HEK293 (cell line): ENCODE data around the gene LYPD5.

Experiments
- CTCF ChIA-PET: fragments of 350-600 bp; formaldehyde crosslinking; extraction: SDS; loops from one replicate; lab custom pipeline; 2021; ENCODE audit warnings: antibody characterized with exemption; lab: Yijun Ruan, JAX
- POLR2A ChIA-PET: fragments of 300-600 bp; formaldehyde crosslinking; extraction: SDS; loops from one replicate; lab custom pipeline; 2020; ENCODE audit warnings: antibody characterized with exemption, inconsistent platforms; lab: Yijun Ruan, JAX
- H3K27ac ChIP-seq: fragments of 200-500 bp; sonication (Bioruptor generic); 2 replicates; pipeline ENCODE4 v1.5.1; 2014; ENCODE audit warnings: low read depth, low read length, control low read depth, inconsistent platforms; ENCODE audit errors: extremely low read depth
- H3K36me3 ChIP-seq, 2 experiments: fragments of 200-500 bp in 1 of 2; sonication (Bioruptor generic) in 1 of 2; 1 replicate in 1 of 2; 2 replicates in 1 of 2; pipeline ENCODE4 v1.5.1; 2014 to 2017; ENCODE audit warnings: inconsistent platforms in 2 of 2, low read length in 2 of 2; ENCODE audit not compliant: control insufficient read depth in 2 of 2, insufficient read depth in 1 of 2
- H3K4me1 ChIP-seq: fragments of 200-500 bp; sonication (Bioruptor generic); 2 replicates; pipeline ENCODE4 v1.5.1; 2014; ENCODE audit warnings: mild to moderate bottlenecking, low read length, inconsistent platforms; ENCODE audit not compliant: control insufficient read depth, insufficient read depth
- H3K4me3 ChIP-seq: 2 replicates; pipeline ENCODE4 v1.5.1; 2011; ENCODE audit warnings: low read depth, mild to moderate bottlenecking, control low read depth, low read length, moderate library complexity
- H3K9me3 ChIP-seq: fragments of 200-500 bp; sonication (Bioruptor generic); 2 replicates; pipeline ENCODE4 v1.5.1; 2014; ENCODE audit warnings: low read depth, low read length, inconsistent platforms; ENCODE audit not compliant: control insufficient read depth, insufficient read depth
- MZF1 ChIP-seq: fragments of 450-650 bp; formaldehyde crosslinking; IDR thresholded peaks from 2 replicates; pipeline ENCODE4 v1.5.1; 2017; ENCODE audit warnings: missing biosample characterization, missing genetic modification characterization, borderline replicate concordance
- PBX3 ChIP-seq: sonication (generic); formaldehyde crosslinking; IDR thresholded peaks from 2 replicates; pipeline ENCODE4 v1.8.1; 2022; ENCODE audit warnings: mild to moderate bottlenecking, moderate library complexity, missing genetic modification reagents
- SALL2 ChIP-seq: fragments of 450-650 bp; formaldehyde crosslinking; IDR thresholded peaks from 2 replicates; pipeline ENCODE4 v1.5.0; 2017; ENCODE audit warnings: missing biosample characterization, mild to moderate bottlenecking, missing genetic modification characterization, borderline replicate concordance
- SCRT2 ChIP-seq: fragments of 450-650 bp; formaldehyde crosslinking; IDR thresholded peaks from 2 replicates; pipeline ENCODE4 v1.5.1; 2016; ENCODE audit warnings: missing biosample characterization, missing genetic modification characterization
- SETDB1 ChIP-seq: IDR thresholded peaks from one replicate; pipeline ENCODE4 v1.6.1; 2017; ENCODE audit warnings: mild to moderate bottlenecking, low read length, moderate library complexity, mixed read lengths; ENCODE audit not compliant: insufficient read length
- ZFP3 ChIP-seq: fragments of 450-650 bp; formaldehyde crosslinking; IDR thresholded peaks from 2 replicates; pipeline ENCODE4 v1.5.1; 2016; ENCODE audit warnings: low read depth, missing biosample characterization, missing genetic modification characterization
- ZNF10 ChIP-seq: fragments of 450-650 bp; formaldehyde crosslinking; IDR thresholded peaks from 2 replicates; pipeline ENCODE4 v1.5.1; 2017; ENCODE audit warnings: missing biosample characterization, missing genetic modification characterization
- ZNF146 ChIP-seq: fragments of 450-650 bp; formaldehyde crosslinking; IDR thresholded peaks from 2 replicates; pipeline ENCODE4 v1.5.1; 2016; ENCODE audit warnings: missing biosample characterization, missing genetic modification characterization
- ZNF266 ChIP-seq: fragments of 450-650 bp; formaldehyde crosslinking; IDR thresholded peaks from 2 replicates; pipeline ENCODE4 v1.5.1; 2016; ENCODE audit warnings: missing biosample characterization, missing genetic modification characterization, low read depth
- ZNF274 ChIP-seq, 2 experiments: fragments of 200-500 bp in 1 of 2; fragments of 450-650 bp in 1 of 2; sonication (Bioruptor generic) in 1 of 2; formaldehyde crosslinking in 1 of 2; IDR thresholded peaks; 2 replicates each; pipeline versions ENCODE4 v1.5.1 to v1.6.1; 2014 to 2016; ENCODE audit warnings: borderline replicate concordance in 1 of 2, inconsistent platforms in 1 of 2, low read length in 1 of 2, missing biosample characterization in 1 of 2, missing genetic modification characterization in 1 of 2
- ZNF335 ChIP-seq: fragments of 450-650 bp; formaldehyde crosslinking; conservative IDR thresholded peaks from 2 replicates; pipeline ENCODE4 v1.5.1; 2016; ENCODE audit warnings: missing biosample characterization, missing genetic modification characterization
- ZNF404 ChIP-seq: fragments of 450-650 bp; formaldehyde crosslinking; IDR thresholded peaks from 2 replicates; pipeline ENCODE4 v1.5.1; 2017; ENCODE audit warnings: missing biosample characterization, missing genetic modification characterization
- ZNF426 ChIP-seq: fragments of 450-650 bp; formaldehyde crosslinking; IDR thresholded peaks from 2 replicates; pipeline ENCODE4 v1.5.1; 2017; ENCODE audit warnings: missing biosample characterization, missing genetic modification characterization, mild to moderate bottlenecking, inconsistent platforms, moderate library complexity
- ZNF501 ChIP-seq: fragments of 450-650 bp; formaldehyde crosslinking; IDR thresholded peaks from 2 replicates; pipeline ENCODE4 v1.5.1; 2016; ENCODE audit warnings: missing biosample characterization, missing genetic modification characterization
- ZNF514 ChIP-seq: fragments of 450-650 bp; formaldehyde crosslinking; IDR thresholded peaks from 2 replicates; pipeline ENCODE4 v1.5.1; 2016; ENCODE audit warnings: missing biosample characterization, missing genetic modification characterization
- ZNF544 ChIP-seq: fragments of 450-650 bp; formaldehyde crosslinking; IDR thresholded peaks from 2 replicates; pipeline ENCODE4 v1.5.0; 2017; ENCODE audit warnings: missing biosample characterization, missing genetic modification characterization
- ZNF571 ChIP-seq: fragments of 450-650 bp; formaldehyde crosslinking; IDR thresholded peaks from 2 replicates; pipeline ENCODE4 v1.5.0; 2017; ENCODE audit warnings: missing biosample characterization, missing genetic modification characterization
- ZNF677 ChIP-seq: fragments of 450-650 bp; IDR thresholded peaks from 2 replicates; pipeline ENCODE4 v1.5.0; 2018; ENCODE audit warnings: missing biosample characterization, mild to moderate bottlenecking, missing genetic modification characterization, moderate library complexity
- ZNF701 ChIP-seq: fragments of 450-650 bp; formaldehyde crosslinking; IDR thresholded peaks from 2 replicates; pipeline ENCODE4 v1.5.1; 2016; ENCODE audit warnings: missing biosample characterization, missing genetic modification characterization
- ZNF768 ChIP-seq: fragments of 450-650 bp; formaldehyde crosslinking; IDR thresholded peaks from 2 replicates; pipeline ENCODE4 v1.5.1; 2018; ENCODE audit warnings: missing biosample characterization, mild to moderate bottlenecking, missing genetic modification characterization
- ZNF792 ChIP-seq: fragments of 450-650 bp; formaldehyde crosslinking; IDR thresholded peaks from 2 replicates; pipeline ENCODE4 v1.5.1; 2016; ENCODE audit warnings: missing biosample characterization, missing genetic modification characterization
- ZNF843 ChIP-seq: fragments of 450-650 bp; formaldehyde crosslinking; IDR thresholded peaks from 2 replicates; pipeline ENCODE4 v1.5.1; 2016; ENCODE audit warnings: missing biosample characterization, missing genetic modification characterization
- ZSCAN30 ChIP-seq: fragments of 450-650 bp; IDR thresholded peaks from 2 replicates; pipeline ENCODE4 v1.5.1; 2018; ENCODE audit warnings: missing biosample characterization, mild to moderate bottlenecking, missing genetic modification characterization, moderate library complexity
- TF ChIP-seq, protein P1 (sequence below): fragments of 450-650 bp; IDR thresholded peaks from 2 replicates; pipeline ENCODE4 v1.5.1; 2018; ENCODE audit warnings: missing biosample characterization, missing genetic modification characterization
- TF ChIP-seq, protein P2 (sequence below): fragments of 450-650 bp; formaldehyde crosslinking; IDR thresholded peaks from 2 replicates; pipeline ENCODE4 v1.5.1; 2016; ENCODE audit warnings: missing biosample characterization, missing genetic modification characterization
- TF ChIP-seq, protein P3 (sequence below): fragments of 450-650 bp; formaldehyde crosslinking; IDR thresholded peaks from 2 replicates; pipeline ENCODE4 v1.5.1; 2017; ENCODE audit warnings: missing biosample characterization, missing genetic modification characterization

Gene LYPD5

GRCh38 chr19:43826787-43827754 is 24.8 kb upstream of the LYPD5 start, which contains the start of gene ZNF283:
Gene ZNF283 (plus strand): TSS chr19:43827321. CDS start chr19:43833505, 6,184 bp downstream.
- CTCF ChIA-PET, result interaction anchor here (0.6 to 1.4 kb wide), 12 partner anchors 9 to 380 kb away, joined by 3 to 8 read pairs (median 3); no protein-coding TSS in a partner anchor
- peaks cover 20% of the 10 kb centered on the region for H3K9me3 ChIP-seq
- TF ChIP-seq SALL2 (tag by site-specific recombination) (no peak), ZNF274 (IDR thresholded peaks at IDR 0.05; ENCODE audit: low read length) (no peak), ZNF274 (tag by site-specific recombination; IDR thresholded peaks at IDR 0.05; ENCODE audit: borderline replicate concordance) (no peak), ZNF571 (tag by site-specific recombination) (no peak), ZNF404 (tag by site-specific recombination) (0 out of 2 replicates have a peak, but pooled peaks have one; percentile 20), ZSCAN30 (tag by site-specific recombination) (no peak; the same call in 1 of the 2 replicates), ZNF544 (tag by site-specific recombination) (no peak), ZNF768 (tag by site-specific recombination) (no peak), SCRT2 (tag by site-specific recombination) (peak; percentile 30; the same call in 1 of the 2 replicates), ZNF146 (tag by site-specific recombination) (no peak), ZNF514 (tag by site-specific recombination) (no peak), ZFP3 (tag by site-specific recombination) (no peak), ZNF10 (tag by site-specific recombination) (no peak), ZNF266 (tag by site-specific recombination) (peak; percentile 84; the same call in 1 of the 2 replicates), ZNF335 (tag by site-specific recombination) (peak; percentile 98), PBX3 (0 out of 2 replicates have a peak, but pooled peaks have one; percentile 14), ZNF426 (tag by site-specific recombination) (no peak), ZNF501 (tag by site-specific recombination) (peak; percentile 49; the same call in 1 of the 2 replicates), ZNF792 (no peak), MZF1 (tag by site-specific recombination) (no peak; the same call in 1 of the 2 replicates), ZNF843 (tag by site-specific recombination) (no peak; the same call in 1 of the 2 replicates), ZNF701 (no peak), ZNF677 (tag by site-specific recombination) (no peak), SETDB1 (peak; percentile 74)
- TF ChIP-seq, protein P1, sequence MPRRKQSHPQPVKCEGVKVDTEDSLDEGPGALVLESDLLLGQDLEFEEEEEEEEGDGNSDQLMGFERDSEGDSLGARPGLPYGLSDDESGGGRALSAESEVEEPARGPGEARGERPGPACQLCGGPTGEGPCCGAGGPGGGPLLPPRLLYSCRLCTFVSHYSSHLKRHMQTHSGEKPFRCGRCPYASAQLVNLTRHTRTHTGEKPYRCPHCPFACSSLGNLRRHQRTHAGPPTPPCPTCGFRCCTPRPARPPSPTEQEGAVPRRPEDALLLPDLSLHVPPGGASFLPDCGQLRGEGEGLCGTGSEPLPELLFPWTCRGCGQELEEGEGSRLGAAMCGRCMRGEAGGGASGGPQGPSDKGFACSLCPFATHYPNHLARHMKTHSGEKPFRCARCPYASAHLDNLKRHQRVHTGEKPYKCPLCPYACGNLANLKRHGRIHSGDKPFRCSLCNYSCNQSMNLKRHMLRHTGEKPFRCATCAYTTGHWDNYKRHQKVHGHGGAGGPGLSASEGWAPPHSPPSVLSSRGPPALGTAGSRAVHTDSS (tag by site-specific recombination), result no peak; the same call in 1 of the 2 replicates
- TF ChIP-seq, protein P2, sequence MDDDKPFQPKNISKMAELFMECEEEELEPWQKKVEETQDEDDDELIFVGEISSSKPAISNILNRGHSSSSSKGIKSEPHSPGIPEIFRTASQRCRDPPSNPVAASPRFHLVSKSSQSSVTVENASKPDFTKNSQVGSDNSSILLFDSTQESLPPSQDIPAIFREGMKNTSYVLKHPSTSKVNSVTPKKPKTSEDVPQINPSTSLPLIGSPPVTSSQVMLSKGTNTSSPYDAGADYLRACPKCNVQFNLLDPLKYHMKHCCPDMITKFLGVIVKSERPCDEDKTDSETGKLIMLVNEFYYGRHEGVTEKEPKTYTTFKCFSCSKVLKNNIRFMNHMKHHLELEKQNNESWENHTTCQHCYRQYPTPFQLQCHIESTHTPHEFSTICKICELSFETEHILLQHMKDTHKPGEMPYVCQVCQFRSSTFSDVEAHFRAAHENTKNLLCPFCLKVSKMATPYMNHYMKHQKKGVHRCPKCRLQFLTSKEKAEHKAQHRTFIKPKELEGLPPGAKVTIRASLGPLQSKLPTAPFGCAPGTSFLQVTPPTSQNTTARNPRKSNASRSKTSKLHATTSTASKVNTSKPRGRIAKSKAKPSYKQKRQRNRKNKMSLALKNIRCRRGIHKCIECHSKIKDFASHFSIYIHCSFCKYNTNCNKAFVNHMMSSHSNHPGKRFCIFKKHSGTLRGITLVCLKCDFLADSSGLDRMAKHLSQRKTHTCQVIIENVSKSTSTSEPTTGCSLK (tag by site-specific recombination), result 0 out of 2 replicates have a peak, but pooled peaks have one; percentile 89
- TF ChIP-seq, protein P3, sequence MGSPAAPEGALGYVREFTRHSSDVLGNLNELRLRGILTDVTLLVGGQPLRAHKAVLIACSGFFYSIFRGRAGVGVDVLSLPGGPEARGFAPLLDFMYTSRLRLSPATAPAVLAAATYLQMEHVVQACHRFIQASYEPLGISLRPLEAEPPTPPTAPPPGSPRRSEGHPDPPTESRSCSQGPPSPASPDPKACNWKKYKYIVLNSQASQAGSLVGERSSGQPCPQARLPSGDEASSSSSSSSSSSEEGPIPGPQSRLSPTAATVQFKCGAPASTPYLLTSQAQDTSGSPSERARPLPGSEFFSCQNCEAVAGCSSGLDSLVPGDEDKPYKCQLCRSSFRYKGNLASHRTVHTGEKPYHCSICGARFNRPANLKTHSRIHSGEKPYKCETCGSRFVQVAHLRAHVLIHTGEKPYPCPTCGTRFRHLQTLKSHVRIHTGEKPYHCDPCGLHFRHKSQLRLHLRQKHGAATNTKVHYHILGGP (tag by site-specific recombination), result no peak

More at GRCh38 chr19:43826787-43827754, 24.8 kb upstream of the LYPD5 start, which contains the start of gene ZNF283:
- POLR2A ChIA-PET, result interaction anchor here (0.6 to 1.6 kb wide), 36 partner anchors 8 to 1850 kb away, joined by 3 to 20 read pairs (median 5); partner anchors contain the start of genes IRGQ, LYPD5, ZNF221 and ZNF223
- Histone ChIP-seq H3K36me3 (peaks cover 38 to 42% of the 10 kb centered on the region in 2 experiments), H3K4me1 (peaks cover 6% of the 10 kb centered on the region), H3K4me3 (peak within 1 kb of the TSS; percentile 67), H3K27ac (peak within 1 kb of the TSS; percentile 44; the same call in 1 of the 2 replicates)
